Measurements from ENCODE around the gene SMIM1. TPM values are rescaled to one million over a fixed set of nuclear protein-coding genes. Genes with fewer than 3 reads are reported as not detected.

SMIM1 gene
- total RNA-seq, 6 donors from 2014 or later, result 2.8 to 20.8 (median 13.5) TPM

DNA sequence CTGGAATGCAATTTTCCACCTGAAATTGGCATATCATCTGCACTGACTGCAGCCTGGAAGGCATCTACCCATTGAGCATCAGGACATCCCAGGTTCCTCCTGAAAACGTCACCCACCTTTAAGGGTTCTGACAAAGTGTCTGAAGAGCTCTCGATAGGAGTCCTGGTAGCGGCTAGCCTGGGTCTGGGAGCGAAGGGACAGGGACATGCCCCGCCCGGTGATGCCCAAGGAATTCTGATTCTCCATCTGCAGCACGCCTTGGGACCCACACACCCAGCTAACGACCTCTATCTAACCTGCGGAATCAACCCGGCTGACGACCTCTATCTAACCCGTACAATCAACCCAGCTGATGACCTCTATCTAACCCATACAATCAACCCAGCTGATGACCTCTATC is 33.6 kb upstream of the SMIM1 start:
- Histone ChIP-seq H3K9me3 (no peaks in the 10 kb centered on the region), H3K36me3 (peaks cover 9 to 81% (median 47%) of the 10 kb centered on the region in 4 donors), H3K27ac (no peak overlapping the region), H3K4me1 (no peaks in the 10 kb centered on the region), H3K4me3 (no peak overlapping the region), H3K27me3 (no peaks in the 10 kb centered on the region)
- WGBS, 2 donors, result 86 to 90% methylated on average over 7 to 12 of the region's 12 CpGs
- ATAC-seq (ENCODE audit: low FRiP score in 2 of 2), result no peak
- no peak for DNase-seq
- TF ChIP-seq EP300 (IDR thresholded peaks at IDR 0.05) (no peak), CTCF (IDR thresholded peaks at IDR 0.05) (no peak), POLR2A (IDR thresholded peaks at IDR 0.05) (no peak), POLR2AphosphoS5 (IDR thresholded peaks at IDR 0.05) (no peak)

DNA sequence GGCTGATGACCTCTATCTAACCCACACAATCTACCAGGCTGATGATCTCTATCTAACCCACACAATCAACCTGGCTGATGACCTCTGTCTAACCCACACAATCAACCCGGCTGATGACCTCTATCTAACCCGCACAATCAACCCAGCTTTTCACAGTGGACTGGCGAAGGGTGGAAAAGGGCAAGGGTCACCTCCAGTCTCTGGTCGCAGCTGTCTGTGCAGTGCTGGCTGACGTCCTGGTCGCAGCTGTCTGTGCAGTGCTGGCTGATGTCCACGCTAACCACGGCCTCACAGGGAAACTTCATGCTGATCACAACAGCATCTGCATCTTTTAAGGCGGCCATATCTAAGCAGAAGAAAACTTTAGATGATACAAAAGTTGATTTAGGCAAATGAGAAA is 32.5 kb upstream of the SMIM1 start:
- Histone ChIP-seq H3K4me3 (no peak overlapping the region), H3K4me1 (peaks cover 0 to 6% (median 0%) of the 10 kb centered on the region in 4 donors), H3K27me3 (no peaks in the 10 kb centered on the region), H3K36me3 (peaks cover 9 to 78% (median 44%) of the 10 kb centered on the region in 4 donors), H3K27ac (no peak overlapping the region), H3K9me3 (no peaks in the 10 kb centered on the region)
- 90 to 94% methylated on average over 9 of the region's 9 CpGs for WGBS, 2 donors
- ATAC-seq (ENCODE audit: low FRiP score in 2 of 2), result no peak
- no peak for DNase-seq
- TF ChIP-seq POLR2AphosphoS5 (IDR thresholded peaks at IDR 0.05) (no peak), EP300 (IDR thresholded peaks at IDR 0.05) (no peak), POLR2A (IDR thresholded peaks at IDR 0.05) (no peak), CTCF (IDR thresholded peaks at IDR 0.05) (no peak)

DNA sequence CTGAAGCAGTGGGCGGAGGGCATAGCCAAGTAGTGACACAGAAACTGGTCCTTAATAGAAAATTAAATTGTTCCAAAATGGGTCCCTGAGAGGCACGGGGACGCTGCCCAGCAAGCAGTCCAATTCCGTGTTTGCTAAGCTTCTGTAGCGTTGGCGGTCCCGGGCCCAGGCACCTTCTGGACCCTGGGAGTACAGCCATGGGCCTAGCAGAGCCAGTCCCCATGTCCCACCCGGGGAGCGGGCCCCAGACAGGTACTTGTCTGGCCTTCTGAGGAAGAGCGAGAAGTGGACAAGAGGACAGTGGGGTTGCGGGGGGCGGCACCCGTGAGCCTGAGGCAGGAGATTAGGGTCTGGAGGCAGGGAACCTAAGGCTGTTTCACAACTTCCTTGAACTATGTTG is 31.8 kb upstream of the SMIM1 start:
- Histone ChIP-seq H3K4me1 (peaks cover 0 to 13% (median 1%) of the 10 kb centered on the region in 4 donors), H3K27ac (no peak overlapping the region), H3K27me3 (no peaks in the 10 kb centered on the region), H3K9me3 (no peaks in the 10 kb centered on the region), H3K36me3 (peaks cover 9 to 71% (median 39%) of the 10 kb centered on the region in 4 donors), H3K4me3 (no peak overlapping the region)
- DNase-seq (no peak), ATAC-seq (ENCODE audit: low FRiP score in 2 of 2) (no peak)
- TF ChIP-seq POLR2A (IDR thresholded peaks at IDR 0.05), result no peak
- TF ChIP-seq POLR2AphosphoS5 (IDR thresholded peaks at IDR 0.05), result no peak
- no peak for TF ChIP-seq EP300 (IDR thresholded peaks at IDR 0.05)
- no peak for TF ChIP-seq CTCF (IDR thresholded peaks at IDR 0.05)
- 89 to 94% methylated on average over 11 to 13 of the region's 13 CpGs for WGBS, 2 donors

DNA sequence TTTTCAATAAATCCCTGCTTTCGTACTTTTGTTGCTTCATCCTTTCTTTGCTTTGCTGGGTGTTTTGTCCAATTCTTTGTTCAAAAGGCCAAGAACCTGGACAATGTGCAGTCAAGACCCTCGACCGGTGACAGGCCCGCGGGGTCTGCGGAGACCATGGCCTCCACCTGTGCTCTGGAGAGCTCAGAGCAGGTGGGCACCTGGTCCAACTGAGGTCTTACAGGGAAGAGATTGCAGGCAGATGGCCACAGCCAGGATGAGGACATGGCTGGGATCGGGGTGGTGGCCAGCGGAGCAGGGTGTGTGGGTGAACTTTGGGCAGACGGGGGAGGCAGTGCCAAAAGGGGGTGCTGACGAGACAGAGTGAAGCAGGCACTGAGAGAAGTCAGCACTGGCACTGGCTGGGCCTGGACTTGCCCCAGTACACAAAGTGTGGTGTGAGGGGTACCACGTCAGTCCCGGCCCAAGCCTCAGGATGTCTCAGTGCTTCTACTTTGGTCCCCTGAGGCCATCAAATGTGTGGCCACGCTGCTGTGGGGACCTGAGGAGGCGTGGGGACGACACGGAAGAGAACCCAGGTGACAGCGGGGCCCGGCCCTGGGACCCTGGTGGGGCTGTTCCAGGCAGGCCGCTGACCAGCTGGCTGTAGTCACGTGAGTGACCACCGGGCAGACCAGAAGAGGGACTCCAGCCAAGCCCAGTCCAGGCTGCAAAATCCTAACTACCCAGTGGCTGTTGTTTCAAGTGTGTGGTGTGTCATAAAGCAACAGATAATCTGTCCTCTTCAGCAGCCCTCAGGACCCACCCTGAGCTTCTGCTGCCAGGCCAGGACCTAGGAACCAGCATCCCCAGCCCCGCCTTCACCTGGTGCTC is 30.7 kb upstream of the SMIM1 start:
- no peak overlapping the region for H3K27ac ChIP-seq
- H3K9me3 ChIP-seq, result no peaks in the 10 kb centered on the region
- no peaks in the 10 kb centered on the region for H3K27me3 ChIP-seq
- TF ChIP-seq POLR2A (IDR thresholded peaks at IDR 0.05), result no peak
- no peak for TF ChIP-seq EP300 (IDR thresholded peaks at IDR 0.05)
- no peak for TF ChIP-seq POLR2AphosphoS5 (IDR thresholded peaks at IDR 0.05)
- TF ChIP-seq CTCF (IDR thresholded peaks at IDR 0.05), result no peak
- DNase-seq, result no peak
- 92 to 93% methylated on average over 13 to 22 of the region's 22 CpGs for WGBS, 2 donors
- H3K4me1 ChIP-seq, result peaks cover 7 to 23% (median 12%) of the 10 kb centered on the region in 4 donors
- H3K36me3 ChIP-seq, result peaks cover 9 to 63% (median 34%) of the 10 kb centered on the region in 4 donors
- peak in 1 of 2 donors; percentile 9 for ATAC-seq (ENCODE audit: low FRiP score in 2 of 2)
- no peak overlapping the region for H3K4me3 ChIP-seq
